Renal pelvis (tissue), 4 donors: ENCODE data around the gene RPS2. TPM values are rescaled to one million over a fixed set of nuclear protein-coding genes. Genes with fewer than 3 reads are reported as not detected.
"Not testable (repeated sequence)": the region's sequence is repeated elsewhere in the genome, so short reads cannot be mapped to it uniquely, and the experiment has no call there.

Experiments used
- DNase-seq: peaks from one replicate; pipeline ENCODE4 v3.0.0-alpha.2; 2013
- polyA plus RNA-seq, 3 donors: library from polyadenylated mRNA; unstranded; fragments of 120-200 nt; gene quantifications; one replicate each; pipeline ENCODE4 v1.2.1, GENCODE V29; 2013; ENCODE audit not compliant: insufficient read length in 3 of 3

Gene RPS2
- polyA plus RNA-seq, 3 donors: 1,943 to 2,404 (median 2,241) TPM

- DNase-seq: no peak
These were observed 38.4 kb downstream of the RPS2 start for GRCh38 chr16:1926271-1926670.

GRCh38 chr16:1924095-1924494 is 40.5 kb downstream of the RPS2 start:
- DNase-seq: no peak

DNA sequence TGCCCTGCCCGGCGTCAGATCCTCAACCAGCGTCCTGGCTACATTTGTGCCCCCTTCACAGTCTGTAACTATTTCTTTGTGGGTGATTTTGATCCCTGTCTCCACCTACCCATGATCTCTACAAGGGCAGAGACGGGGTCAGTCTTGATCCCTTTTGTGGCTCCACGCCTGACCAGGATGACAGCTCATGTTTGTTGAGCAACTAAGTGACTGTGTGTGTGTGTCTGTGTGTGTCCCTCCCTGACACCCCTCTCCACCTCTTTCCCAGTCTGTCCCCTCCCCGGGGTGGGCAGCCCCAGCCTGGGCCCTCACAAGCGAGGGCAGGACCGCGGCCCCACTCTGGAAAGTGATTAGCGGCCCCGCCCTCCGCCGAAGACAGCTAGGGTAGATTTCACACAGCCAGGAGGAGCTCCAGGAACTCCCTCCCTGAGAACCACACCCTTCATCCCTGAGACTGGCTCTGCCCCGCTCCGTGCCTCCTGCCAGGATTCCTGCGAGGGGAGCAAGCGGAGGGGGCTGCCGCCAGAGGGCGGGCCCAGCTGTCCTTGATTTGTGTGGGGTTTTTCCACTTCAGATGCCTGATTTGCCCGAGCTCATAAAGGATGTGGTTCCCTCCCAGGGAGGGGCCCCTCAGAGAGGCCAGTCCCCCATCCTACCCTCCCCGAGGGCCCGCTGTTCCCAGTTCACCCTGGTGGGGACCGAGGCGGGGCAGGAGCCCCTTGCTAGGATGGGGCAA is 41.2 kb downstream of the RPS2 start:
- no peak for DNase-seq

DNA sequence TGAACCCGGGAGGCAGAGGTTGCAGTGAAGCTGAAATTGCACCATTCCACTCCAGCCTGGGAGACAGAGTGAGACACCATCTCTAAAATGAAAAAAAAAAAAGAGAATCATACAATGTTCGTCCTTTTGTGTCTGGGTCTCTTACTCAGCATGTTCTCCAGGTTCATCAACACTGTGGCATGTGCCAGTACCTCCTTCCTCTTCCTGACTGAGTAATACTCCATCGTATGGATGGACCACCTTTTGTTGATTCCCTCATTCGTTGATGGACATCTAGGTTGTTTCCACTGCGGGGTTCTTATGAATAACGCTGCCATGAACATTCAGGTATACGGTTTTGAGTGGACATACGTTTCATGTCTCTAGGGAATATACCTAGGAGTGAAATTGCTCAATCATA is 42.3 kb downstream of the RPS2 start:
- DNase-seq: no peak

- DNase-seq: no peak
These were observed 43.9 kb downstream of the RPS2 start for GRCh38 chr16:1920727-1921171.

- not testable (repeated sequence) for DNase-seq
These were observed 44.5 kb downstream of the RPS2 start for GRCh38 chr16:1920122-1920521.

DNA sequence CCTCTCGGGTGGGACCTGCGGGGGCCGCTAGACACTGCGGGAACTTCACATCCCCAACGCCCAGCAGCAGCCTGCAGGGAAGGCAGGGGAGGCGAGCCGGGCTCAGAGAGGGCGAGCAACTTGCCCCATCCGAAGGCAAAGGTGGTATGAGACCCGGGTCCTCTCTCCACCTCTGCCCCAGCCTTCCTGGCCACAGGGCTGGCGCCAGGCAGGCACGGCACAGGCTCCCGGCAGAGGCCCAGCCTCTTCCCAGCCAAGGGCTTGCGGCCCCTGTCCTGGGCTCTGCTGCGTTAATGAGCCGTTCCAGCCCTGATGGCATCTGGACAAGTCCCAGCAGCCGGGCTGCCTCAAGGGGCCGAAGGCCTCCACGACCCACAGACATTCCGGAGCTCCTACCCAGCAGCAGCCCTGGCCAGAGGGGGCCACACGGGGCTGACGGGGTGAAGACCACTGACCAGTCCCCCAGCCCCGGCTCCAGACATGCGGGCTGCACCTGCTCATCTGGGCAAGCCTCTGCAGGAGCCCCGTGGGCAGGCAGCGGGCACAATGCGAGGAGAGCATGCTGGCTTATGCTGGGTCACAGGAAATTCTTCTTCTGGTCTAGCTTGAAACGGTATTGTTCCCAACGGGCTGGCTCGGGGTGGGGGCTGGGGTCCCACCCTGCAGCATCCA is 45.2 kb downstream of the RPS2 start:
- DNase-seq: no peak

DNA sequence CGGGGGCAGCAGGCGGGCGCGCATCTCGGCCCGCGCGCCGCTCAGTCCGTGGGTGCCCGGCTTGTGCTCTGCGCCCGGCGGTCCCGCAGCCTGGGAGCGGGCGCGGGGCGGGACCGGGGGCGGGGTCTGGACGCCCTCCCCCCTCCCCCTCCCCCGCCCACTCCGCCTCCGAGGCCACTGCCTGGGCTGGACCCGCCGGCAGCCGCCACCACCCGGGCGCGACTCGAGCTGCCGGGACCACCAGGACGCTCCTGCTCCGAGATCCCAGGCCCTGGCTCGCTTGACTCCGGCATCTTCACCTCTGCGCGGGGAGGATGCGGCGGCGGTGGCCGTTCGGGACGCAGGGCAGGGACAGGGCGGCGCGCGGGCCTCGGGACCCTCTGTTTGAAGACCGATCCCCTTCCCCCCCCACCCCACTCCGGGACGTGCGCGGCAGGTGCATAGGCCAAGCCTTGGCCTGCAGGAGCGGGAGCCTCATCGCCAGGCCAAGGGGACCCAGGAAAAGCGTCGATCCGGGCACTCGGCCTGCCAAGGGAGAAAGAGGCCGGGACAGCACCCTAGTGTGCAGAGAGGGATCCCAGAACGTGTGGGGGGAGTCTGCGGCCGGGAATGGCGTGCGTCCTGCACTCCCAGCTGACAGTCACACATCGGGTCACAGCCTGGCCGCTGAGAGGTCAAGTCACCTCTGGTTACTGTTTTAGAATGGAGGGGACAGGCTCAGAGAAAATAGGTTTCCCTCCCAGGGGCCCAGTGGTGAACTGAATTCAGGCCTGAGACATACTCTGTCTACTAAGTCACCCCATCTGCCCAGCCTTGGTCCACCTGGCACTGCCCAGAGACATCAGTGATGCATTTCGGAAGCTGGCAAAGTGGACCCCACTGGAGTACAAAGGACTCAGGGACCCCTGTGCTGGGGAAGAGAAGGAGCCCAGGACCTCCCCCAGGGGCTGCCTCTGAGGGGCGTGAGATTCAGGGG is 46.0 kb downstream of the RPS2 start, which contains the start of gene HS3ST6:
Gene HS3ST6 (minus strand): TSS at position 65 of the 976 bp plus-strand sequence. CDS start 92 bp downstream, outside the sequence.
- no peak for DNase-seq

GRCh38 chr16:1917665-1918350 is 46.8 kb downstream of the RPS2 start:
- no peak for DNase-seq

GRCh38 chr16:1917056-1917664 is 47.5 kb downstream of the RPS2 start:
- DNase-seq: no peak

DNA sequence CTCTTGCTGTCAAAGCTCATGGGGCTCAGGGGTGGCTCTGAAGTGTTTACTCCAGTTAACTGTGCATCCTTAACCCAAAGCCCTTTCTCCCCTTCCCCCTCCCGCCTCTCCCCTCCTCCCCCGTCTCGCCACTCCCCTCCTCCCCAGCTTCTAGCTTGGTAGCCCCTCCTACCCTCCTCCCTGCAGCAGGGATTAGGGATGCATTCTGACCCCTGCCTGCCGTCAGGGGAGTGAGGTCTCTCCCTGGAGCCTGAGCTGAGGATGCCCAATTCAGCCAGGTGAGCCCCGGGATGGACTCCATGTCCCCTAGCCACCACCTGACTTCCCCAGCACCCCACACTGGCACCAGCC is 48.0 kb downstream of the RPS2 start:
- no peak for DNase-seq

DNA sequence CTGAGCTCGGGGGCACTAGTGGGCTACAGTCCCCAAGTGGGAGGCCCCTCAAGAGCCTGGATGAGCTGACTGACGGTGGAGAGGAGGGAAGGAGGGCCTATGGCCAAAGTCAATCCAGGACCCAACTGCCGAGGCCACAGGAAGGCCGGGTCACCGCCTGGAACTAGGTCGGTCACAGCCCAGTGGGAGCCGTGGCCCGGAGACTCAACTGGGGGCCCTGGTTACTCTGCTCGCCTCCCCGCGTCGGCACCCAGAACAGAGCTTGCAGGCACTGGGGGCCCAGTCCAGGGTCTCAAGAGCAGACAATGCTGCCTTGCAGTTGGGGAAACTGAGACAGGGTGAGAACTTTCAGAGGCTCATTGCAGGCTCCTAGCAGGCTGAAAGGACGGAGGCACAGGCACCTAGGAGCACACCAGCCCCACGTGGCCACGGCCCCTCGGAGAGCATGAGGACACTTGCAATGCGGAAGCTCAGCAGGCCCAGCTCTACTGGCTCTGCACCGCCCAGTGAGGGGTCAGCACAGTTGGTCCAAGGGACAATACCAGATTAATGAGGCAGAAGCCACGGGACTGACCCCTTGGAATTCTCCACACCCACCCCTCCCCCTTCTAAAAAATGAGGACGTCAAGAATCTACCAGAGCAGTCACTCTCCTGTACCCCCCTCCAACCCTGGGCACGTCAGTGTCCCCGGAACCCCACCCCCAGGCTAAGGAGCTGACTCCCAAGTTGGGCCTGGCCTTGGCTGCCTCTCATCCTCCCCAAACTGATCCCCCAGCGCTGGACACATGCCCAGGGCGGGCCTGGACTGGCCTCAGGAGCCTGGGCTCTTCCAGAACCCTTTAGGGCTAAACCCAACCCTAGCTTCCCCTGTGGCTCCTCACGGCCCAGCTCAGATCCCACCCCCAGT is 48.6 kb downstream of the RPS2 start:
- no peak for DNase-seq

DNA sequence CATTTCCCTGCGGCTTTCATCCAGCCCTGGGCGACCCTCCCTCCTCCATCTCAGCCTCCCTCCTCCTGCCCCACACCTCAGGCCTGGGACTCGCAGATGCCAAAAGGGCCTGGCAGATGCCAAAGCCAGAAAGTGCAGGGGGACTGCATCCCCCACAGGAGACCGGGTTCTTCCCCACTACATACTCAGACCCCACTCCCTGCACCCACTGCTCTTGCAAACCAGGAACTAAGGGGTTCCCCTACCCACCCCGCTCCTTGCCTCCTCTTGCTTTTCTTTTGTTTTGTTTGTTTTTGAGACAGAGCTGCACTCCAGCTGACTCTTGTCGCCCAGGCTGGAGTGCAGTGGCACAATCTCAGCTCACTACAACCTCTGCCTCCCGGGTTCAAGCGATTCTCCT is 49.6 kb downstream of the RPS2 start:
- DNase-seq: no peak

DNA sequence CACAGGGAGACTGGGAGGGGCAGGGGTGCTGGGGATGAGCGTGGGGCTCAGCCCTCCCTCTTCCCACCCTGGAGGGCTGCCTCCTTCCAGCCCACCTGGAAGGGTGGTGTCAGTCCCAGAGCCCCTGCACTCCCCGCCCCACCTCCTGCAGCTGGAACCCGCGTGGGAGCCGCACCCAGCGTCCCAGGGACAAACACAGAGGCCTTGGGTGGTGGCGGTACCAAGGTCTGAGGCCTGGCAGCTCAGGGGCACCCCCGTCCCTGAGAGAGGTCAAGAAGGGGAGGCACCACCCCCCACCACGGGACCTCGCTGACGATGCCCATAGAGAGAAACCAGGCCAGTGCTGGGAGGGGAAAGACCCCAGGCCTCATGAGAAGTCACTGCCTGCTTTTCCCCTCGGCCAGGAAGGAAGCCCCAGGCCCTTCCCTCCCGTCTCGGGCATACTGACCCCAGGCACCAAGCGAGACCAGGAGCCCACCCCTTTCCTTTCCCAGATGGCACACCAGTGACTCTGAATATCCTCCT is 50.5 kb downstream of the RPS2 start:
- no peak for DNase-seq

DNA sequence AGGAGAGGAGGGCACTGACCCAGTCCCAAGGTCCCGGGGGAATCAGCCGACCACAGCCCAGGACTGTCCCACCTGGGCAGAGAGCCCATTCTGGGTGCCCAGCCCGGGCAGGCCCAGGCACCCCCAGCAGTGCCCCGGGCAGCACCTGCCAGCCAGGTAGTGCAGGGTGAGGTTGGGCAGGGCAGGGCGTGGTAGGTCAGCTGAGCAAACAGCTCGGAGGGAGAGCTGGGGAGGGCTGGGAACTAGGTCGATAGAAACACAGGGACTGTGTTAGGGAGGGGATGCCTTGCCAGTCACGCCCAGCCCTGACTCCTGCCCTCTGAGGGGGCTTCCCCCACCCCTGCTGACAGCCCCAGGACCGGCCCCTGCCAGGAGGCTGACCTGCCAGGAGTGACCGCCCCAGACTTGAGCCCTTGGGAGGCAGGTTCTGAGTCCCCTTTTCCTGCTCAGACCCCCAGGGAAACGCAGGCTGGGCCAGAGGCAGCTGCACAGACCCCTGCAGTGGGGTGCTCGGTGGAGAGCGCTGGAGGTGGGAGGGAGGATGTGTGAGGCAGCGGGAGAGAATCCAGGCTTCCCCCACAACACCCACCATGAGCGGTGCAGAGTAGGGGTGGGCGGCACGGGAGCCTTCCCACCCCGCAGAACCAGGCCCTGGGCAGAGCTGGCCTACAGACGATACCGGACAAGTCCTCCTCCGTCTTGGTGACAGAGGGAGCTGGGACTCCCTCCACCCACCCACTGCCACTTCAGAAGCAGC is 51.1 kb downstream of the RPS2 start:
- no peak for DNase-seq

GRCh38 chr16:1912215-1912543 is 52.4 kb downstream of the RPS2 start:
- DNase-seq: no peak
